GM12873 (cell line): ENCODE results near the gene OPCML.

ENCODE experiments used
- CTCF ChIP-seq: IDR thresholded peaks from 2 replicates; pipeline ENCODE4 v1.5.1; 2012; ENCODE audit warnings: low read depth, mild to moderate bottlenecking, moderate library complexity, low read length, control low read depth; ENCODE audit not compliant: insufficient read depth; ENCODE audit errors: missing control alignments

OPCML gene

DNA sequence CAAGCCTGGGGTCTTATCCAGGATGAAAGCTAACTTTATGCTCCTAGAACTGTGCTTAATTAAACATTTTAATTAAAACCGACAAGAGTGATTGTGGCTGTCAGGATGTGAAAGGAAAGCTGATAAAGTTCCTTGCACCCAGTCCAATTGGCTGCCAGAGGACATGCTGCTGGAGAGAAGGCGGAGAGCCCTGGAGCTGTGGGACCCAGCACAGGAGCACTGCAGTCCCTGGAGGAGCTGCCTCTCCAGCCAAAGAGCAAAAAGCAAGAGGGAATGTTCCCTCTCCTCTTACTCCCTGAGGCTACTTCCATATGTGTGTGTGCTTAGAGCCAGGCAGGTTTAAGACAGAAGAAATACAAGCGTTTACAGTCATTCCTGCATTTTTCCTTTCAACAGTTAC is 118.6 kb downstream of the OPCML start:
- TF ChIP-seq CTCF: no peak

GRCh38 chr11:133409799-133410198 is 122.5 kb downstream of the OPCML start:
- TF ChIP-seq CTCF: no peak

DNA sequence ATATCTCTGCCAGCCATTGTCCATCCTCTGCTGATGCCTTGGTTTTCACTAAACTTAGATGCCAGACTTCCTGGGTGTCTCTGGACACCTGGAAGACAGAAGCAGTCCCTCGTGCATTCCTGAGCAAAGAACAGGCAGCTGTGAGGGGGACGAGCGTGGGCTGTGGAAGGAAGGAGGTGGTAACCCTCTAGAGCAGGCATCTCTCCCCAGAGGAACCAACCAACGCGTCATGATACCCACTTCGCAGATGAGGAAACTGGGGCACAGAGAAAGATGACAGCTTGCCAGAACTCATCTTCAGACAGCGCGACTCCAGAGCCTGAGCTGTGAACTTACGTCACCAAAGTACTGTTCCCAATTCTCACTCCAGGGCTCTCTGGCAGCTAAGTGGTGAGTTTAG is 123.4 kb downstream of the OPCML start:
- no peak for TF ChIP-seq CTCF

DNA sequence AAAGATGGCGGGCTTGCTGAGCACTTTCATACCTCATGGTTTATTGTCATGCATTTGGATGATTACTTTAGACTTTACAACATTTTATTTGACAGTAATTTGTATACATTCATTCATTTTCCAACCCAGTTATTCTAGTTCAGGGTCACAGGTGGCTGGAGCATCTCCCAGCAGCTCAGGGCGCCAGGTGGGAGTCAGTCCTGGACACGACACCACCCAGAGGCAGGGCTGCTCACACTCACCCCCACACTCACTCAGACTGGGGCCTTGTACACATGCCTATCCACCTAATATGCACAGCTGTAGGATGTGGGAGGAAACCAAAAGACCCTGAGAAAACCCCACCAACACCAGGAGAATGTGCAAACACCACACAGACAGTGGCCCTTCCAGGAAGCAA is 123.9 kb downstream of the OPCML start:
- TF ChIP-seq CTCF: no peak

DNA sequence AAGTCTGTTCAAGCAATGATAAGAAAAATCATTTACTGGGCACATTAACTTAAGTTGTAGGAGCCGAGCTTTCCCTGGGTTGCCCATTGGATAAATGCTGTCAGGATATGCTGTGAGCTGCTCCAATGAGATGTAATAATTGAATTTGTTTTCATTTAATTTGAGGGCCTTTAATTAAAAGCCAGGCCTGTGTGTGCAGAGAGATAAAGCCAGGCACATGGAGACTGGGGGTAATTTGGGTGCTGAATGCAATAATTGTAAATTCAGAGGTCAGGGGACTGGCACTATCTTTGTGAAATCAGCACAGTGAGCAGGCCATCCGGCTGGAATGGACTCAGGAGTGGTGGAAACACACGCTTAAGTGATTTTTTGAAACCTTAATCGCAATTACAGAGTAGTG is 125.8 kb downstream of the OPCML start:
- TF ChIP-seq CTCF: no peak

GRCh38 chr11:133403900-133404299 is 128.4 kb downstream of the OPCML start:
- peak; percentile 70 for TF ChIP-seq CTCF

DNA sequence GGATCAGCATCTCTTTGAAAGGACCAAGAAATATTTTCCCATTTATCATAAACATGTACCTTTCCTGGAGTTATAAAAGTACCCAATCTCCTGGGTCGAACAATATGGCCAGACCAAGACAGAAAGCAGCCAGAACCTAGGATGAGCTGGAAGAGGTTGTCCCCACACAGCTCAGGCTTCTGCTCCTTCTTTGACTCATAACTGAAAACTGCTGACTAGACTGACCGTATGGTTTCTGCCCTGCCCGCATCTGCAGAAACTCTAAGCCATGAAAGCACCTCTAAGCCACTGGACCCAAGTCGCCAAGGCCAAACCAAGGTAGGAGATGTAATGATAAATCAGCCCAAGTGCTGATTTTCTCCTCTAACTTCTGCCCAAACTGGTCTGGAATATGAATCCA is 129.8 kb downstream of the OPCML start:
- no peak for TF ChIP-seq CTCF
